GM19455 (cell line): Measurements from ENCODE around the gene MAJIN.

Experiments used
- ATAC-seq: cut with Tn5 transposase; IDR thresholded peaks from one replicate; pipeline ENCODE4 v1.9.1; 2021; ENCODE audit not compliant: unreplicated experiment

MAJIN gene

GRCh38 chr11:64893194-64894069 is 78.5 kb downstream of the MAJIN start:
- no peak for ATAC-seq

- no peak for ATAC-seq
Observed at GRCh38 chr11:64892838-64893193, 79.1 kb downstream of the MAJIN start.

- ATAC-seq, result no peak
Observed at GRCh38 chr11:64892411-64892831, 79.5 kb downstream of the MAJIN start.

GRCh38 chr11:64891880-64892279 is 80.0 kb downstream of the MAJIN start:
- ATAC-seq, result no peak

GRCh38 chr11:64891215-64891848 is 80.6 kb downstream of the MAJIN start:
- no peak for ATAC-seq

GRCh38 chr11:64890522-64890939 is 81.4 kb downstream of the MAJIN start:
- no peak for ATAC-seq

- ATAC-seq, result no peak
Observed at GRCh38 chr11:64888729-64889511, 83.0 kb downstream of the MAJIN start.

GRCh38 chr11:64888406-64888728 is 83.5 kb downstream of the MAJIN start:
- ATAC-seq, result no peak
